GM18502 (cell line): ENCODE results near the gene IFNL2.

Experiments
- ATAC-seq: cut with Tn5 transposase; IDR thresholded peaks from one replicate; pipeline ENCODE4 v1.9.1; 2021; ENCODE audit warnings: mild to moderate bottlenecking; ENCODE audit not compliant: unreplicated experiment, poor library complexity

The IFNL2 gene

GRCh38 chr19:39314016-39314728, 46.0 kb downstream of the IFNL2 start:
- no peak for ATAC-seq

- no peak for ATAC-seq
Measured at GRCh38 chr19:39315933-39316332, 47.7 kb downstream of the IFNL2 start.

GRCh38 chr19:39316627-39317321, 48.6 kb downstream of the IFNL2 start:
- ATAC-seq: no peak

GRCh38 chr19:39317476-39317875, 49.3 kb downstream of the IFNL2 start:
- ATAC-seq: no peak

- ATAC-seq: no peak
Measured at GRCh38 chr19:39318071-39318470, 49.9 kb downstream of the IFNL2 start.

- ATAC-seq: no peak
Measured at GRCh38 chr19:39318690-39319089, 50.5 kb downstream of the IFNL2 start.

- ATAC-seq: no peak
Measured at GRCh38 chr19:39319098-39319891, 51.1 kb downstream of the IFNL2 start.
